HUES48 (cell line): ENCODE measurements around the gene BMP5.

ENCODE experiments used
- H3K27ac ChIP-seq: one replicate; pipeline ENCODE4 v1.7.0; 2013; ENCODE audit warnings: low read depth, low read length, inconsistent platforms
- H3K27me3 ChIP-seq: 2 replicates; pipeline ENCODE4 v1.6.1; 2013; ENCODE audit warnings: mild to moderate bottlenecking, low read length; ENCODE audit not compliant: control insufficient read depth, insufficient read depth
- H3K36me3 ChIP-seq: 2 replicates; pipeline ENCODE4 v1.6.1; 2013; ENCODE audit warnings: low read length; ENCODE audit not compliant: control insufficient read depth, insufficient read depth
- H3K4me1 ChIP-seq: 2 replicates; pipeline ENCODE4 v1.6.1; 2013; ENCODE audit warnings: mild to moderate bottlenecking, low read length; ENCODE audit not compliant: control insufficient read depth, insufficient read depth
- H3K4me3 ChIP-seq: 2 replicates; pipeline ENCODE4 v1.5.1; 2013; ENCODE audit warnings: mild to moderate bottlenecking, low read depth, low read length
- H3K9ac ChIP-seq: 2 replicates; pipeline ENCODE4 v1.6.1; 2013; ENCODE audit warnings: mild to moderate bottlenecking, low read depth, low read length, moderate library complexity
- H3K9me3 ChIP-seq: 2 replicates; pipeline ENCODE4 v1.6.1; 2013; ENCODE audit warnings: low read length; ENCODE audit not compliant: control insufficient read depth, insufficient read depth

The BMP5 gene

DNA sequence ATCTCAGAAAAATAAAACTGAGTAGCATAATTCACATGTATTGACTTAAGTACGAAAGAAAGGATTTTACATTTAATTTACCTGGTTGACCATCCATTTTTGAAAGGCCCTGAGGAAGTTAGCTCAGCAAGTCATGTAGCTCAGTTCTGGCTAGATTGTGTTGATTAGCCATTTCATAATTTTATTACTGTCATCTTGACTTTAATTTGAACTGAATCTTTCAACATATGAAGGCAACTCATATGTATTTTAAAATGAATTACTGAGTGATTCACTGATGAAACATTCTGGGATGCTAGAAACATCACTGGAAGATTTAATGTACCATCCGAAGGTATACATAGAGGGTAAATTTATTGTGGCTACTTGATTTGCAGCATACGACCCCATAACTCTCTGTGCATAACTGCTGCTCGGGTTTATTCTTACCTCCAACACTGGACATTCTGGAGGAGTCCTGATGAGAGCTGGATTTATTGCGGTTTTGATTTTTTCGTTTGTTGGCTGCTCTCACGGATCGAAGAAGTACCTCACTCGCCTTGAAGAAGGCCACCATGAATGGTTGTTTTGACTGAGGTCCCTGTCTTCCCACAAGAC, 101.7 kb downstream of the BMP5 start:
- no peak overlapping the region for H3K9ac ChIP-seq
- H3K36me3 ChIP-seq = no peaks in the 10 kb centered on the region
- no peak overlapping the region for H3K27ac ChIP-seq
- no peaks in the 10 kb centered on the region for H3K27me3 ChIP-seq
- peaks cover 12% of the 10 kb centered on the region for H3K4me1 ChIP-seq
- no peak overlapping the region for H3K4me3 ChIP-seq
- no peaks in the 10 kb centered on the region for H3K9me3 ChIP-seq

DNA sequence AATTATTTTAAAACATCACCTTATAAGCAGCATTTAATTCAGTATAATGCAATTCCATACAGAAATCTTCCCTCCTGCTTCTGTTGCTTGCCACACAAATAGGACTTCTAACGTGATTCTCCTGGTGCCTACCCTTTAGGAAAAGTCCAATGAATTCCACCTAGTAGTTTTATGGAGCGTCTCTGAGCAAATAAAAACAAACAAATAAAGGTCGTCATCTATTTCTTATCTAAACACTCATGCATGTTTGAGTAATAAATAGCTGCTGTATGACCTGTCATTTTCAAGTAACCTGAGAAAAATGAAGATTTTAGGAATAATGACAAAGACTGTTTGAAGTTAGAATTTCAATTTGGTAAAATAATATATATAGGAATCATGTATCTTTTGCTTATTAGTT, 102.7 kb downstream of the BMP5 start:
- H3K9me3 ChIP-seq = no peaks in the 10 kb centered on the region
- H3K4me3 ChIP-seq = no peak overlapping the region
- H3K27me3 ChIP-seq = no peaks in the 10 kb centered on the region
- no peak overlapping the region for H3K9ac ChIP-seq
- no peak overlapping the region for H3K27ac ChIP-seq
- peaks cover 12% of the 10 kb centered on the region for H3K4me1 ChIP-seq
- no peaks in the 10 kb centered on the region for H3K36me3 ChIP-seq

DNA sequence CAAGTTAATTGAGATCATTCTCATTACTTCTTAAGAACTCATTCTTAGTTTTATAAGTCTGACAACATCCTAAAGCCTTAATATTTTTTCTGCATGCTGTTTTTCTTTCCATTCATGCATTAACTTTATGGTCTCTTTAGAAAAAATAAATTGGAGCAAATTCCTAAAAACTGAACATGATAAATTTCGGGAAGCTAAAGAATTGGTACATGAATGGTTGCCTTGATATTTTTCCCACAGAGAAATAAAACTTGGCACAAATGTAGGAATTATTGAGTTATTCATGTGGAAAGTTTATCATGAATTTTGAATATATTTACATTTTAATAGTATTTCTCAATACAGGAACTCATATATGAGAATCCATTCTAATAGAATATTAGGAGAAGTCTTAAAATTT, 115.9 kb downstream of the BMP5 start:
- H3K27ac ChIP-seq = no peak overlapping the region
- no peaks in the 10 kb centered on the region for H3K9me3 ChIP-seq
- H3K27me3 ChIP-seq = no peaks in the 10 kb centered on the region
- no peak overlapping the region for H3K9ac ChIP-seq
- H3K4me1 ChIP-seq = no peaks in the 10 kb centered on the region
- no peaks in the 10 kb centered on the region for H3K36me3 ChIP-seq
- no peak overlapping the region for H3K4me3 ChIP-seq

DNA sequence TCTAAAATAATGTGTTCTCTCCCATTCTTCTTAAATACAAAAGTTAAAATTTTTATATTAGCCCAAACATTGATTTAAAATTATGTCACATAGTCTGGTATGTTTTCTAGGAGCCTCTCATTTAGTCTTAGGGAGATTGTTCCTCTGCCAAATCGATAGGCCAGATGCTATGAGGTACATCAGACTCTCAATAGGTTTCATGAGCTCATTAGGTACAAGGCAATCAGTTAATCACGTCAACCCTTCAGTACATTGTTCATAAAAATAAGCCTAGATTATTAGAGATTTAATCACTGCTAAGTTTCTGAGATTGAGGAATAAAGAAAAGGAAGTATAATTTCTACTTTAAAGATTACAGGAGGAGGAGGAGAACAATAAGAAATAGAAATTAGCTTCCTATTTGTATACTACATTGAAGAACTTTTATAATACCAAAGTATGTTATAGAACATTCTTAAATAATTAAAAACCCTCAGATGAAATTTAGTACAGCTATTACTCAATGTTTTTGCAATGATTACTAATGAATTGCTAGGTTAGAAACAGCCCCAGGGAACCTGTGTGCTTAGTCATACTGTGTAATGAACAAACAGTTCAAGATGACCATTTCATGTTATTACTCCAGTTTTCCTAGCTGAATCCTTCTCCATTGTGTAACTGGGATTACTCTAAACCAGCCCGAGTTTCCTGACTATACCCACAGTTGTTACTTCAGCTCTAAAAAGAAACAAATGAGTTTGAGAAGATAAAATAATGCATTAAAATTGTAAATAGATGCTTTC, 117.0 kb downstream of the BMP5 start:
- Histone ChIP-seq H3K4me3 (no peak overlapping the region), H3K9ac (no peak overlapping the region), H3K9me3 (no peaks in the 10 kb centered on the region), H3K4me1 (no peaks in the 10 kb centered on the region), H3K36me3 (no peaks in the 10 kb centered on the region), H3K27ac (no peak overlapping the region), H3K27me3 (no peaks in the 10 kb centered on the region)

DNA sequence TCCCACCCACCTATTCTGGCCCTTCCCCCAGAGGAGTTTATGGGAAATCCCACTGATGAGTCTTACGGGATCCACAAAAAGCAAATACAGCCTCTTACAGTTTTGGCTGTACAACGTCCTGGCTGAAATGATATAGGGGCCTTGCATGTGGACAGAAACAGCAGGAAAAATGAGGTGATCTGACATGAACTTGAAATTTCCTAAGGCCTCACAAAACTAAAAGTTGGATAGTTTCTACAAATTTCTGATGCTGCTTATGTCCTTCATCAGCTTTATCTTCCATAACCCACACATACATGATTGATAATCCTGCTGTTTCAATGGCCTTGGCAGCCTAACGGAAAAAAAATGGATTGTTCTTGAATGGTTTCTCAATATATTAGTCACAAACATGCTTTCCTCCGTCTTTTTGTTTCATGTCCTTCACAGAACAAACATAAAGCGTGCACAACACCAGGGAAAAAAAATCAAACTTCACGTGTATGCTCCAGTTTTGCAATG, 118.8 kb downstream of the BMP5 start:
- no peaks in the 10 kb centered on the region for H3K36me3 ChIP-seq
- no peaks in the 10 kb centered on the region for H3K27me3 ChIP-seq
- no peaks in the 10 kb centered on the region for H3K4me1 ChIP-seq
- H3K4me3 ChIP-seq = no peak overlapping the region
- no peak overlapping the region for H3K9ac ChIP-seq
- H3K9me3 ChIP-seq = no peaks in the 10 kb centered on the region
- H3K27ac ChIP-seq = no peak overlapping the region

DNA sequence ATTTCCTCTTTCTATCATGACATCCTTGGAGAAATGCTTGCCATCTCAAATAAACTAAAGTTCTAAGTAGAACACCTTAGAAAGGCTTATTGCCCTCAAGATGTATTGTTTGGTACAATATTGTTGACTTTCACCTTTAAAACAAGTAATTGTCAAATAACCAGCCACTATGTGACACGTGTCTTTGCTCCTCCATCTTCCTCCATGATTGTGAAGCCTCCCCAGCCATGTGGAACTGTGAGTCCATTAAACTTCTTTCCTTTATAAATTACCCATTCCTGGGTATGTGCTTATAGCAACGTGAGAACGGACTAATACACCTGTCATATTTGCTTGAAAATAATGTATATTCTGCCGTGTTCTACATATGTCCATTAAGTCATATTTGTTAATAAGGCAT, 126.5 kb downstream of the BMP5 start:
- Histone ChIP-seq H3K4me1 (no peaks in the 10 kb centered on the region), H3K27me3 (no peaks in the 10 kb centered on the region), H3K36me3 (no peaks in the 10 kb centered on the region), H3K9me3 (no peaks in the 10 kb centered on the region), H3K4me3 (no peak overlapping the region), H3K27ac (no peak overlapping the region), H3K9ac (no peak overlapping the region)

DNA sequence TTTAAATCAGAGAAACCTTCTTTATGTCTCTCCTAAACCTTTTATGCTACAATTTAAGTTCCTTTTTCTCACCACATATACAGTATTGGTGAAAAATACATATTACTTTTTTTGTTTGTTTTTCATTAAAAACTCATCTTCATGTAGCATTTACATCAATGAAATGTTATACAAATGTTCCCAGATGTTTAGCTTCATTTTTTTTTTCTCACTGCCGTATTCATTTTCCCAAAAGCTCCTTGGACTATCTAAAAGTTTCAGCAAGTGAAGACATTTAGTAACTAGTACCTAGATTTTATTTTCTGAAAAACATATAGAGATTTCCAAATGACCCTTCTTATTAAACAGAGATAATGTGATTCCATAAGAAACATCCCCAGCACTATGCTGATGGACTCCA, 128.9 kb downstream of the BMP5 start:
- H3K4me1 ChIP-seq = no peaks in the 10 kb centered on the region
- no peak overlapping the region for H3K4me3 ChIP-seq
- 0 out of 2 replicates have a peak, but pooled peaks cover 3% of the 10 kb centered on the region for H3K9me3 ChIP-seq
- no peak overlapping the region for H3K9ac ChIP-seq
- no peaks in the 10 kb centered on the region for H3K36me3 ChIP-seq
- H3K27ac ChIP-seq = no peak overlapping the region
- H3K27me3 ChIP-seq = no peaks in the 10 kb centered on the region

DNA sequence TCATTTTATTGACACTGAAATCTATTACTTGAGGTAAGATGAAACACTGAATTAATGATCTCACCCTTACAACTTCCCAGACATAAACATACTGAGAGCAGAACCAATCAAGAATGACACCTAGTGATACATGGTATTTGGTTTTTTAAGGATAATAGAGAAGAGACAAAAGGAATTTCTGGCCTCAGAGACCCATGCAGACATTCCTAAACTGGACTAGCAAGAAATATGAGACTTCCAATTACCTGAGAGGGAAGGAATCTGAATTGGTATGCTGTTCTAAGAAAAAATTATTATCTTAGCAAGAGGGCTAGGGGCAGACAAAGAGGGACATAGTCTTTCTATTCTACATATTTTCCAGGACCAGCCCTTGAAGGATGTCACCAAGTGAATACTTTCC, 141.1 kb downstream of the BMP5 start:
- Histone ChIP-seq H3K9ac (no peak overlapping the region), H3K27me3 (no peaks in the 10 kb centered on the region), H3K4me3 (no peak overlapping the region), H3K4me1 (no peaks in the 10 kb centered on the region), H3K27ac (no peak overlapping the region), H3K36me3 (no peaks in the 10 kb centered on the region), H3K9me3 (peaks cover 17% of the 10 kb centered on the region)

DNA sequence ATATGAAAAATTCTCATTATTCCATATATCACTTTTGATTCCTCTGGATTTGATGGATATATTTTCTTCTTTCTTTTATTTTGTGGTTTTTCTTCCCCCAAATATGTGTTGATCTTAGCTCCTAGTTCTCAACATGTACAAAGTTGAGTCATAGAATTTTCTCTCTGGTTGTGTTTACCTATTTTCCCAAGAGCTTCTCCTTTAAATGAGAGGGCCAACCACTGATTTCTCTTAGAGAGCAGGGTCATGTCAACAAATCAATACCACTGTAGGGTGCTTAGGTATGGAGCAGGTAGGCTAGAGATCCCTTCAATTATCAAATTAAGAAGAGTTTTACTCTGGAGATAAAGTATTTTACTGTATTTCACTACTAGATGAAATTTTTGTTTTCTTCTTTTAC, 145.7 kb downstream of the BMP5 start:
- no peak overlapping the region for H3K27ac ChIP-seq
- no peak overlapping the region for H3K9ac ChIP-seq
- no peaks in the 10 kb centered on the region for H3K27me3 ChIP-seq
- no peaks in the 10 kb centered on the region for H3K4me1 ChIP-seq
- H3K4me3 ChIP-seq = no peak overlapping the region
- peaks cover 4% of the 10 kb centered on the region; the same call in 1 of the 2 replicates for H3K9me3 ChIP-seq
- no peaks in the 10 kb centered on the region for H3K36me3 ChIP-seq

DNA sequence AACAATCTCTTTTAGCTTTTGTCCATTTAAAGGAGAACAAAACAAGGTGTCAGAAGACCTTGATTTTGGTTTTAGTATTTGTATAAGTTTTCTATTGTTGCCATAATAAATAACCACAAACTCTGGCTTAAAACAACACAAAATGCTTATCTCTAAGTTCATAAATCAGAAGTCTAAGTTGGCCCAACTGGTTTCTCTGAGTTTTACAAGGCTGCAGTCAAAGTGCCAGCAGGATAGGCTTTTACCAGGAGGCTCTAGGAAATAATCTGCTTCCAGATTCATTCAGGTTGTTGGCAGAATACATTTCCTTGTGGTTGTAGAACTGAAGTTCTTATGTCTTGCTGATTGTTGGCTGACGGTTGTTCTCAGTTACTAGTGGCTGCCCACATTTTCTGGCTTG, 149.2 kb downstream of the BMP5 start:
- no peaks in the 10 kb centered on the region for H3K27me3 ChIP-seq
- H3K27ac ChIP-seq = no peak overlapping the region
- no peaks in the 10 kb centered on the region for H3K4me1 ChIP-seq
- no peaks in the 10 kb centered on the region for H3K9me3 ChIP-seq
- no peaks in the 10 kb centered on the region for H3K36me3 ChIP-seq
- H3K9ac ChIP-seq = no peak overlapping the region
- H3K4me3 ChIP-seq = no peak overlapping the region

DNA sequence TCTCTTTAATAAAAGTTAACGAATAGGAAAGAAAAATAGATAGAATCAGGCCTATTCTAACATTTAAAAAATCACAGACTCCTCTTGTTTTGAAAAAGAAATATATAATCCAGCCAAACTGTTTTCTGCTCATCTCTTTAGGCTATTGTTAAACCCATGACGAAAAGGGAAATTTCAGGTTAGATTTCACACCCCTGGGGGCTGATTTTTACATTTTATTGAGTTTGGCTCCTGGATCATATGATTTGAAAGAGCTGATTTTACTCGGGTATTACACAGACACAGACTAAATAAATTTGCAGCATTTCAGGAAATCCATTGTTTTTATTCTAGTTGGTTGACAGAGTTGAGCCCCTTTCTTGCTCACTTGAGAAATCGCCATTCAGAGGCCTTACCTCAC, 160.6 kb downstream of the BMP5 start:
- no peaks in the 10 kb centered on the region for H3K9me3 ChIP-seq
- no peaks in the 10 kb centered on the region for H3K27me3 ChIP-seq
- no peaks in the 10 kb centered on the region for H3K36me3 ChIP-seq
- no peak overlapping the region for H3K4me3 ChIP-seq
- H3K4me1 ChIP-seq = no peaks in the 10 kb centered on the region
- no peak overlapping the region for H3K27ac ChIP-seq
- H3K9ac ChIP-seq = no peak overlapping the region
